Neural cell (in vitro differentiated cells): Measurements from ENCODE around the gene PMEPA1. TPM values are rescaled to one million over a fixed set of nuclear protein-coding genes. Genes with fewer than 3 reads are reported as not detected.

Source experiments
- H2AFZ ChIP-seq: fragments of 200-600, 300-800 bp; sonication (generic), shearing (Covaris generic); 2 replicates; pipeline ENCODE4 v1.6.0; 2014; ENCODE audit warnings: low read depth, mild to moderate bottlenecking, antibody characterized with exemption, low read length, moderate library complexity
- H3F3A ChIP-seq: fragments of 200-600 bp; shearing (Covaris generic); 2 replicates; pipeline ENCODE4 v1.6.1; 2016; ENCODE audit warnings: mild to moderate bottlenecking, moderate library complexity, mixed read lengths, antibody characterized with exemption, low read length; ENCODE audit not compliant: insufficient read depth, poor library complexity, severe bottlenecking
- H3K27ac ChIP-seq: fragments of 200-600, 300-800 bp; sonication (generic), shearing (Covaris generic); 2 replicates; pipeline ENCODE4 v1.5.1; 2014; ENCODE audit warnings: mild to moderate bottlenecking, low read length, moderate library complexity
- H3K27me3 ChIP-seq: fragments of 300-800, 200-600 bp; sonication (generic), shearing (Covaris generic); 2 replicates; pipeline ENCODE4 v1.6.0; 2014; ENCODE audit warnings: mild to moderate bottlenecking, low read depth, low read length, moderate library complexity; ENCODE audit not compliant: insufficient read depth
- H3K36me3 ChIP-seq: fragments of 300-800, 200-600 bp; sonication (generic), shearing (Covaris generic); 2 replicates; pipeline ENCODE4 v1.5.1; 2014; ENCODE audit warnings: mild to moderate bottlenecking, antibody characterized with exemption, low read length, moderate library complexity; ENCODE audit not compliant: insufficient read depth
- H3K4me2 ChIP-seq: fragments of 300-800, 200-600 bp; sonication (generic), shearing (Covaris generic); 2 replicates; pipeline ENCODE4 v1.6.0; 2014; ENCODE audit warnings: mild to moderate bottlenecking, low read length
- H3K4me3 ChIP-seq: fragments of 300-800, 200-600 bp; sonication (generic), shearing (Covaris generic); 2 replicates; pipeline ENCODE4 v1.5.1; 2014; ENCODE audit warnings: mild to moderate bottlenecking, low read length, moderate library complexity
- H3K79me2 ChIP-seq: fragments of 200-600 bp; shearing (Covaris generic); replicated peaks from 2 replicates; pipeline ENCODE4 v1.6.0; 2014; ENCODE audit warnings: mild to moderate bottlenecking, low read length, moderate library complexity; ENCODE audit not compliant: insufficient read depth
- H3K9ac ChIP-seq: fragments of 300-800, 200-600 bp; sonication (generic), shearing (Covaris generic); 2 replicates; pipeline ENCODE4 v1.6.1; 2016; ENCODE audit warnings: mild to moderate bottlenecking, low read length, mixed read lengths
- H3K9me2 ChIP-seq: fragments of 200-600 bp; shearing (Covaris generic); 2 replicates; pipeline ENCODE4 v1.6.1; 2016; ENCODE audit warnings: mild to moderate bottlenecking, low read length, mixed read lengths; ENCODE audit not compliant: insufficient read depth
- H3K9me3 ChIP-seq: fragments of 200-600, 300-800 bp; sonication (generic), shearing (Covaris generic); 2 replicates; pipeline ENCODE4 v1.6.1; 2016; ENCODE audit warnings: mild to moderate bottlenecking, mixed run types, low read length, moderate library complexity, mixed read lengths
- H4K20me1 ChIP-seq: fragments of 200-600 bp; shearing (Covaris generic); 2 replicates; pipeline ENCODE4 v1.6.1; 2016; ENCODE audit warnings: mild to moderate bottlenecking, mixed run types; ENCODE audit not compliant: insufficient read depth
- CTCF ChIP-seq: fragments of 450-650 bp; IDR thresholded peaks from 2 replicates; pipeline ENCODE4 v1.5.1; 2014; ENCODE audit warnings: antibody characterized with exemption, mild to moderate bottlenecking, moderate library complexity; ENCODE audit not compliant: poor library complexity, severe bottlenecking
- EP300 ChIP-seq: fragments of 450-650 bp; conservative IDR thresholded peaks from 2 replicates; pipeline ENCODE4 v1.6.1; 2014; ENCODE audit warnings: antibody characterized with exemption, mild to moderate bottlenecking, moderate library complexity; ENCODE audit not compliant: poor library complexity, severe bottlenecking
- EZH2 ChIP-seq: fragments of 200-600, 300-800 bp; shearing (Covaris generic), sonication (generic); IDR thresholded peaks from 2 replicates; pipeline ENCODE4 v1.6.1; 2014; ENCODE audit warnings: antibody characterized with exemption, low read length, borderline replicate concordance, mild to moderate bottlenecking; ENCODE audit not compliant: insufficient read depth, poor library complexity, severe bottlenecking
- MXI1 ChIP-seq: fragments of 450-650 bp; conservative IDR thresholded peaks from 2 replicates; pipeline ENCODE4 v1.6.1; 2014; ENCODE audit warnings: antibody characterized with exemption, mild to moderate bottlenecking; ENCODE audit not compliant: poor library complexity, severe bottlenecking
- POLR2AphosphoS5 ChIP-seq: IDR thresholded peaks from 2 replicates; pipeline ENCODE4 v1.6.1; 2012
- RAD21 ChIP-seq: fragments of 450-650 bp; conservative IDR thresholded peaks from 2 replicates; pipeline ENCODE4 v1.6.1; 2014; ENCODE audit warnings: antibody characterized with exemption, mild to moderate bottlenecking, moderate library complexity
- SMC3 ChIP-seq: fragments of 450-650 bp; conservative IDR thresholded peaks from 2 replicates; pipeline ENCODE4 v1.6.1; 2014; ENCODE audit warnings: antibody characterized with exemption, mild to moderate bottlenecking, moderate library complexity; ENCODE audit not compliant: poor library complexity
- TAF1 ChIP-seq: IDR thresholded peaks from 2 replicates; pipeline ENCODE4 v1.6.1; 2012; ENCODE audit warnings: low read depth
- polyA plus RNA-seq: library from polyadenylated mRNA; depleted of rRNA; stranded (reverse); fragments of >200 nt; gene quantifications from 2 replicates; pipeline ENCODE4 v1.2.3, GENCODE V29; 2014
- TF ChIP-seq, protein P1 (sequence below): IDR thresholded peaks from 2 replicates; pipeline ENCODE4 v1.6.1; 2012; ENCODE audit warnings: borderline replicate concordance

Gene PMEPA1
- polyA plus RNA-seq, 1 donor from 2014 or later, result 5.0 TPM

- peak overlapping the region; percentile 28 for H3K9ac ChIP-seq
- H2AFZ ChIP-seq, result peak overlapping the region; percentile 41
- H3K79me2 ChIP-seq, result peaks cover 9% of the 10 kb centered on the region
- no peaks in the 10 kb centered on the region for H3K9me2 ChIP-seq
- no peaks in the 10 kb centered on the region for H3F3A ChIP-seq
- peak overlapping the region; percentile 38 for H3K4me3 ChIP-seq
- no peak for TF ChIP-seq CTCF
- no peak for TF ChIP-seq RAD21
- TF ChIP-seq EP300, result no peak
- TF ChIP-seq, protein P1, sequence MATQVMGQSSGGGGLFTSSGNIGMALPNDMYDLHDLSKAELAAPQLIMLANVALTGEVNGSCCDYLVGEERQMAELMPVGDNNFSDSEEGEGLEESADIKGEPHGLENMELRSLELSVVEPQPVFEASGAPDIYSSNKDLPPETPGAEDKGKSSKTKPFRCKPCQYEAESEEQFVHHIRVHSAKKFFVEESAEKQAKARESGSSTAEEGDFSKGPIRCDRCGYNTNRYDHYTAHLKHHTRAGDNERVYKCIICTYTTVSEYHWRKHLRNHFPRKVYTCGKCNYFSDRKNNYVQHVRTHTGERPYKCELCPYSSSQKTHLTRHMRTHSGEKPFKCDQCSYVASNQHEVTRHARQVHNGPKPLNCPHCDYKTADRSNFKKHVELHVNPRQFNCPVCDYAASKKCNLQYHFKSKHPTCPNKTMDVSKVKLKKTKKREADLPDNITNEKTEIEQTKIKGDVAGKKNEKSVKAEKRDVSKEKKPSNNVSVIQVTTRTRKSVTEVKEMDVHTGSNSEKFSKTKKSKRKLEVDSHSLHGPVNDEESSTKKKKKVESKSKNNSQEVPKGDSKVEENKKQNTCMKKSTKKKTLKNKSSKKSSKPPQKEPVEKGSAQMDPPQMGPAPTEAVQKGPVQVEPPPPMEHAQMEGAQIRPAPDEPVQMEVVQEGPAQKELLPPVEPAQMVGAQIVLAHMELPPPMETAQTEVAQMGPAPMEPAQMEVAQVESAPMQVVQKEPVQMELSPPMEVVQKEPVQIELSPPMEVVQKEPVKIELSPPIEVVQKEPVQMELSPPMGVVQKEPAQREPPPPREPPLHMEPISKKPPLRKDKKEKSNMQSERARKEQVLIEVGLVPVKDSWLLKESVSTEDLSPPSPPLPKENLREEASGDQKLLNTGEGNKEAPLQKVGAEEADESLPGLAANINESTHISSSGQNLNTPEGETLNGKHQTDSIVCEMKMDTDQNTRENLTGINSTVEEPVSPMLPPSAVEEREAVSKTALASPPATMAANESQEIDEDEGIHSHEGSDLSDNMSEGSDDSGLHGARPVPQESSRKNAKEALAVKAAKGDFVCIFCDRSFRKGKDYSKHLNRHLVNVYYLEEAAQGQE, result no peak
- no peak for TF ChIP-seq MXI1
- TF ChIP-seq EZH2, result no peak
- TF ChIP-seq POLR2AphosphoS5, result peak; percentile 13
- TF ChIP-seq SMC3, result no peak
- peak overlapping the region; percentile 25 for H3K27ac ChIP-seq
- no peaks in the 10 kb centered on the region for H4K20me1 ChIP-seq
- no peaks in the 10 kb centered on the region for H3K9me3 ChIP-seq
- H3K36me3 ChIP-seq, result no peaks in the 10 kb centered on the region
- no peaks in the 10 kb centered on the region for H3K27me3 ChIP-seq
- H3K4me2 ChIP-seq, result peak overlapping the region; percentile 21
These were observed 24.6 kb downstream of the PMEPA1 start for GRCh38 chr20:57685146-57685758.

DNA sequence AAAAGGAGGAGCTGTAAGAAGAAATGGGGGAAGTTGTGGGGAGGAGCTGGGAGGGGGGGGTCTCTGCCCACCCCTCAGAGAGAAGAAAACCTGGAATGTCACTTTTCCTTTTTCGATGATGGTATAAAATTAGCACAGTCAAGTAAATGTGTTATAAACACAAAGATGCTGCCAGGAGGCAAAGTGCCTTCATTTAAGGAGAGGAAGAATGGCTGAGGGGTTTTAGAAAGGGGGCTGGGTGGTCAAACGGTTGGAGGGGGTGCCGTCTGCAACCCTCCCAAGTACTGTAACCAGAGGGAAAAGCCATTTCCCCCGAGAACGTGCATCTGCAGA is 25.0 kb downstream of the PMEPA1 start:
- H3K36me3 ChIP-seq, result no peaks in the 10 kb centered on the region
- H3K79me2 ChIP-seq, result peaks cover 9% of the 10 kb centered on the region
- H3K9ac ChIP-seq, result peak overlapping the region; percentile 28
- H3K27ac ChIP-seq, result no peak overlapping the region
- H2AFZ ChIP-seq, result no peak overlapping the region
- H3K9me2 ChIP-seq, result no peaks in the 10 kb centered on the region
- no peaks in the 10 kb centered on the region for H3K27me3 ChIP-seq
- no peaks in the 10 kb centered on the region for H3F3A ChIP-seq
- H4K20me1 ChIP-seq, result no peaks in the 10 kb centered on the region
- no peak for TF ChIP-seq CTCF
- no peak for TF ChIP-seq POLR2AphosphoS5
- no peak for TF ChIP-seq EZH2
- no peak for TF ChIP-seq EP300
- no peak for TF ChIP-seq RAD21
- no peak for TF ChIP-seq SMC3
- no peak for TF ChIP-seq MXI1
- TF ChIP-seq TAF1, result no peak
- TF ChIP-seq, protein P1, result no peak
- no peaks in the 10 kb centered on the region for H3K9me3 ChIP-seq
- H3K4me2 ChIP-seq, result peak overlapping the region; percentile 21
- H3K4me3 ChIP-seq, result peak overlapping the region; percentile 38
